Thoracic aorta (tissue), 2 donors: Measurements from ENCODE around the gene CD6. TPM values are rescaled to one million over a fixed set of nuclear protein-coding genes. Genes with fewer than 3 reads are reported as not detected.

ENCODE experiments used
- ATAC-seq: fragments of 150-250 bp; one replicate; pipeline ENCODE4 v1.8.0; 2017; ENCODE audit warnings: low read depth; ENCODE audit not compliant: insufficient number of reproducible peaks, low FRiP score
- DNase-seq: peaks from one replicate; pipeline ENCODE4 v3.0.0-alpha.2; 2020; ENCODE audit warnings: low spot score
- H3K27ac ChIP-seq, 2 donors: fragments of 200-600 bp; sonication (generic); 1 replicate in 1 of 2; 2 replicates in 1 of 2; pipeline ENCODE4 v1.5.1; 2016; ENCODE audit warnings: mild to moderate bottlenecking in 2 of 2, moderate library complexity in 2 of 2
- H3K27me3 ChIP-seq: fragments of 200-600 bp; sonication (generic); replicated peaks from 2 replicates; pipeline ENCODE4 v1.6.0; 2016; ENCODE audit warnings: mild to moderate bottlenecking; ENCODE audit not compliant: insufficient read depth
- H3K36me3 ChIP-seq: fragments of 200-600 bp; sonication (generic); one replicate; pipeline ENCODE4 v1.5.1; 2016
- H3K4me1 ChIP-seq, 2 donors: fragments of 200-600 bp; sonication (generic); 1 replicate in 1 of 2; 2 replicates in 1 of 2; pipeline versions ENCODE4 v1.5.1 to v1.6.0; 2016; ENCODE audit warnings: low read depth in 2 of 2, mild to moderate bottlenecking in 1 of 2; ENCODE audit not compliant: control insufficient read depth in 1 of 2
- H3K4me3 ChIP-seq: fragments of 200-600 bp; sonication (generic); 2 replicates; pipeline ENCODE4 v1.5.1; 2016; ENCODE audit warnings: mild to moderate bottlenecking
- H3K9me3 ChIP-seq: fragments of 200-600 bp; sonication (generic); 2 replicates; pipeline ENCODE4 v1.5.1; 2016
- total RNA-seq, 2 donors: library from RNA; depleted of rRNA; stranded (reverse); fragments of >200 nt; gene quantifications; one replicate each; pipeline versions ENCODE4 v1.1.0 to v1.2.3, GENCODE V29; 2016
- TF ChIP-seq, protein P1 (sequence below): fragments of 200-600 bp; sonication (generic); IDR thresholded peaks from one replicate; pipeline ENCODE4 v1.5.1; 2019; ENCODE audit warnings: antibody characterized with exemption

Gene CD6
- total RNA-seq, 2 donors from 2014 or later: 2.2 to 3.3 TPM

DNA sequence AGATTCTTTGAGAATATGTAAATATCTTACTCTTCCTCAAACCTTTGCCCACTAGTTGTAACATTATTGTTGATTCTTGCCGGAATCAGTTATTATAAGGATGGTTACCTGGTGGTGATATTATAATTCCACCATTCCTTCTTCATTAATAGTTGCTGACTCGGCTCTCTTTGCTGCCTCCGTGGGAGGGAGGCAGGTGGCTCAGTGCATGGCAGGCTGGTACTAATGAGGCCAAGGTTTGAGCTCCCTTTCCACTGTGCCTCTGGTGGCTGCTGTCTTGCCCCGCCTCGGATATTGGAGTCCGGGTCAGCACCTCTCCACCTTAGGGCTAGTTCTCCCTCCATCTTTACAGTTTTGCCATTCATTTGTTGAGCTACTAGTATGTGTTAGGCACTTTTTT is 12.7 kb downstream of the CD6 start:
- H3K9me3 ChIP-seq: no peaks in the 10 kb centered on the region
- no peak overlapping the region for H3K4me3 ChIP-seq
- TF ChIP-seq, protein P1, sequence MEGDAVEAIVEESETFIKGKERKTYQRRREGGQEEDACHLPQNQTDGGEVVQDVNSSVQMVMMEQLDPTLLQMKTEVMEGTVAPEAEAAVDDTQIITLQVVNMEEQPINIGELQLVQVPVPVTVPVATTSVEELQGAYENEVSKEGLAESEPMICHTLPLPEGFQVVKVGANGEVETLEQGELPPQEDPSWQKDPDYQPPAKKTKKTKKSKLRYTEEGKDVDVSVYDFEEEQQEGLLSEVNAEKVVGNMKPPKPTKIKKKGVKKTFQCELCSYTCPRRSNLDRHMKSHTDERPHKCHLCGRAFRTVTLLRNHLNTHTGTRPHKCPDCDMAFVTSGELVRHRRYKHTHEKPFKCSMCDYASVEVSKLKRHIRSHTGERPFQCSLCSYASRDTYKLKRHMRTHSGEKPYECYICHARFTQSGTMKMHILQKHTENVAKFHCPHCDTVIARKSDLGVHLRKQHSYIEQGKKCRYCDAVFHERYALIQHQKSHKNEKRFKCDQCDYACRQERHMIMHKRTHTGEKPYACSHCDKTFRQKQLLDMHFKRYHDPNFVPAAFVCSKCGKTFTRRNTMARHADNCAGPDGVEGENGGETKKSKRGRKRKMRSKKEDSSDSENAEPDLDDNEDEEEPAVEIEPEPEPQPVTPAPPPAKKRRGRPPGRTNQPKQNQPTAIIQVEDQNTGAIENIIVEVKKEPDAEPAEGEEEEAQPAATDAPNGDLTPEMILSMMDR: no peak
- ATAC-seq: no peak
- DNase-seq: no peak
- H3K4me1 ChIP-seq: no peaks in the 10 kb centered on the region
- H3K27me3 ChIP-seq: no peaks in the 10 kb centered on the region
- no peaks in the 10 kb centered on the region for H3K36me3 ChIP-seq
- H3K27ac ChIP-seq: no peak overlapping the region

DNA sequence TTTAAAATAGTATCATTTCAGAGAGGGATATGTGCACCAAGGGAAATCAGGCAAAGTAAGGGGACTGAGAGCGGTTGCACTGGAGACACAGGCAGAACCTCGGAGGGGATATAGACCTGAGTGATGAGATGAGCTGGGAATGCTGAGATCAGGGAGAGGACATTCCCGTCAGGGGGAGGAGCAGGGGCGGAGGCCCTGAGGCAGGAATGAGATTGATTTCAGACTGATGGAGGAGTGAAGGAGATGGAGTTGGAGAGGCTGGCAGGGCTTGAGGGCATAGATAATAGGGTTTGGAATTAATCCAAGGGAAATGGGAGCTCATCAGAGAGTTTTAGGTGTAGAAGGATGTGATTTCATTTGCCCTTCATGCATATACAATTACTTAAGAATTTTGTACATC is 13.2 kb downstream of the CD6 start:
- Histone ChIP-seq H3K4me3 (no peak overlapping the region), H3K4me1 (no peaks in the 10 kb centered on the region), H3K9me3 (no peaks in the 10 kb centered on the region), H3K27ac (no peak overlapping the region), H3K36me3 (no peaks in the 10 kb centered on the region), H3K27me3 (no peaks in the 10 kb centered on the region)
- ATAC-seq (no peak), DNase-seq (no peak)
- TF ChIP-seq, protein P1: no peak

DNA sequence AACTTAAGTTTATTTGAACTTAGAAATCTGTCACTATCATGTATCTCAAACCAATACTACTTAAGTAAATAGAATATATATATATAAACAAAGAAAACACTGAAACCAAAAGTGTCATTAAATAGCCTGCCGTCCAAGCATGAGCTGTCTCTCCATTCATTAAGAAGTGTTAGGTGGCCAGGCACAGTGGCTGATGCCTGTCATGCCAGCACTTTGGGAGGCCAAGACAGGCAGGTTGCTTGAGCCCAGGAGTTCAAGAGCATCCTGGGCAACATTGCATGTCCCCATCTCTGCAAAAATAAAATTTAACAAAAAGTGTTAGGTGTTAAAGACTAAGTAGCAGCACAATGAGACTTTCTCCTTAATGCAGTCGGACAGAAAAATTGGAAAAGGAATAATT is 14.0 kb downstream of the CD6 start:
- Histone ChIP-seq H3K27me3 (no peaks in the 10 kb centered on the region), H3K9me3 (no peaks in the 10 kb centered on the region), H3K4me1 (no peaks in the 10 kb centered on the region), H3K27ac (no peak overlapping the region), H3K36me3 (no peaks in the 10 kb centered on the region), H3K4me3 (no peak overlapping the region)
- DNase-seq: no peak
- no peak for ATAC-seq
- TF ChIP-seq, protein P1: no peak

DNA sequence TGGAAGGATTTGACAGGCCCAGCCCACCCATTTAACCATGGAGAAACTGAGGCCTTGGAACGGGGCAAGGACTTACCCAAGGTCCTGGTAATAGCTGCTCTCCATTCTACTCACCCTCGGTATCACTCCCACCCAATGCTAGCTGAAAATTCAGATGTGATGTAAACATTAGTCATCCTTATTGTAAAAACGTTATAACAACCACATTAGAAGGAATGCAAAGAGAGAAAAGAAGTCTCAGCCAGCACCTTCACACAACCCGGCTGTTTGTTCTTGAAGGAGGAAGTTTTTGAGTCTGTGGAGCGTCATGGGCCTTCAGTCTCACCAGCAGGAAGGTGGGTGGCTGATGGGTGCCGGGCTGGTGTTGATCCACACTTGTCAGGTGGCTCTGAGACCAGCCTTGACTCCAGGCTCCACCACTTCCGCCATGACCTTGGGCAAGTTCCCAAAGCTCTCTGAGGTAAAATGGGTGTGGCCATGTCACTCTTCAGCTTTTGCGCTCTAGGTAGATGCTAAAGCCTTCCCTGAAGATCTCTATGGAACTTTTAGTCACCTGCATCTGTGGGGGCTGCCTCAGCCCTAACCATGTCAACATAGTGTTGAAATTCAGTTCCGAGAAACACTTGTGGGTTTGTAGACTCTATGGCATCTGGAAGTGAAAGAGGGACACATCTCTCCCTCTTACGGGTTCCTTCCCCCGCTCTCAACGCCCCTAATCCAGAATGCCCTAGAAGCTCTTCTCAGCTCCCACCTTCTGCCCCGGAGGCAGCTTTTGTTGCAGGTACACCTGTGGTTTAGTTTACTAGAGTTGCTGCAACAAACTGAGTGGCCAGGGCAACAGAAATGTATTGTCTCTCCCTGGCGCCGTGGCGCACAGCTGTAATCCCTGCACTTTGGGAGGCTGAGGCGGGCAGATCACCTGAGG is 14.8 kb downstream of the CD6 start:
- DNase-seq (no peak), ATAC-seq (no peak)
- Histone ChIP-seq H3K4me1 (no peaks in the 10 kb centered on the region), H3K27ac (no peak overlapping the region), H3K36me3 (no peaks in the 10 kb centered on the region), H3K9me3 (no peaks in the 10 kb centered on the region), H3K4me3 (no peak overlapping the region), H3K27me3 (no peaks in the 10 kb centered on the region)
- TF ChIP-seq, protein P1: no peak

DNA sequence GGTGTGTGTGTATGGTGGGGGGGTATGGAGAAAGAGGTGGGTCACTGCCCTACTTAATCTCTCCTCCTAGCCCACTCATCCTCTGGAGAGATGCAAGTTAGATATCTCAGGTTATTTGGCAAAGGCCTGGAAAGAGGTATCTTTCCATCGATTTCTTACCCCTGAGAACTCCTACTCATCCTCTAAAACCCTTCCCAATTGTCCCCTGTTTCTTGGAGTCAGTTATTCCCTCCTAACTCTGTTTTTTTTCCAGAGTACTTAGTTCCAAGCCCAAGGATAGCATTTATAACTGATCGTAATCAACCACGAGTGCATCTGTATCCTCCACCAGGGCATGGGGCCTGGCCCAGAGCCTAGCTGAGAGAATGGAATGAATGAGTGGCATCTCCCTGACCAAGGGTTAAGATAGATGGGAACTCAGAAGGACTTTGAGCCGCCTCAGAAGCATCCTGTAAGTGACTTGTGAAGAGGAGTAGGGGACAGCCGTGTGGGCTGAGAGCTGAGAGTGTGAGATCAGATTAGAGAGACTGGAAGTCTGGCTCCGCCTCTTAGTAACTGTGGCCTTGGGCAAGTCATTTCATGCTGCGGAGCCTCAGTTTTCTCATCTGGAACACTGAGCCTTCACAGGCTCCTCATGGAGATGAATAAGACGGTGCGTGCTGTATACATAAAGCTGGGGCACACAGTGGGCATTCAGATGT is 16.2 kb downstream of the CD6 start:
- Histone ChIP-seq H3K4me1 (no peaks in the 10 kb centered on the region), H3K36me3 (no peaks in the 10 kb centered on the region), H3K27ac (no peak overlapping the region), H3K9me3 (no peaks in the 10 kb centered on the region), H3K4me3 (no peak overlapping the region), H3K27me3 (no peaks in the 10 kb centered on the region)
- TF ChIP-seq, protein P1: no peak
- no peak for DNase-seq
- no peak for ATAC-seq
